Amygdala (tissue), 56 donors: ENCODE data around the gene C1orf185.
A peak's percentile ranks its signal among the peaks of the same experiment; 100 is the strongest.
"Not testable (repeated sequence)": the region's sequence is repeated elsewhere in the genome, so short reads cannot be mapped to it uniquely, and the experiment has no call there.

ENCODE experiments used
- DNase-seq, 56 donors: peaks; one replicate each; lab custom pipeline; 2025; lab: John Stamatoyannopoulos, UW

C1orf185 gene

DNA sequence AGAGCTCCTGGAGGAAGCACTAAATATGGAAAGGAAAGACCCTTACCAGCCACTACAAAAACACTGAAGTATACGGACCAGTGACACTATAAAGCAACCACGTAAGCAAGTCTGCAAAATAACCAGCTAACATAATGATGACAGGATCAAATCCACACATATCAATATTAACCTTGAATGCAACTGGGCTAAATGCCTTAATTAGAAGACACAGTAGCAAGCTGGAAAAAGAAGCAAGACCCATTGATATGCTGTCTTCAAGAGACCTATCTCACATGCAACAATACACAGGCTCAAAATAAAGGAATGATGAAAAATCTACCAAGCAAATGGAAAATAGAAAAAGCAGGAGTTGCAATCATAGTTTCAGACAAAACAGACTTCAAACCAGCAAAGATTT lies 31.0 kb downstream of the C1orf185 start:
- no peak for DNase-seq

DNA sequence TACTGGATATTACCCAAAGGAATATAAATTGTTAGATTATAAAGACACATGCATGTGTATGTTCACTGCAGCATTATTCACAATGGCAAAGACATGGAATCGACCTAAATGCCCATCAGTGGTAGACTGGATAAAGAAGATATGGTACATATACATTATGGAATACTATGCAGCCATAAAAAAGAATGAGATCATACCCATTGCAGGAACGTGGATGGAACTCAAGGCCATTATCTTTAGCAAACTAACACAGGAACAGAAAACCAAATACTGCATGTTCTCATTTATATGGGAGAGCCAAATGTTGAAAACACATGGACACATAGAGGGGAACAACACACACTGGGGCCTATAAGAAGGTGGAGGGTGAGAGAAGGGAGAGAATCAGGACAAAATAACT lies 35.7 kb downstream of the C1orf185 start:
- not testable (repeated sequence) for DNase-seq

DNA sequence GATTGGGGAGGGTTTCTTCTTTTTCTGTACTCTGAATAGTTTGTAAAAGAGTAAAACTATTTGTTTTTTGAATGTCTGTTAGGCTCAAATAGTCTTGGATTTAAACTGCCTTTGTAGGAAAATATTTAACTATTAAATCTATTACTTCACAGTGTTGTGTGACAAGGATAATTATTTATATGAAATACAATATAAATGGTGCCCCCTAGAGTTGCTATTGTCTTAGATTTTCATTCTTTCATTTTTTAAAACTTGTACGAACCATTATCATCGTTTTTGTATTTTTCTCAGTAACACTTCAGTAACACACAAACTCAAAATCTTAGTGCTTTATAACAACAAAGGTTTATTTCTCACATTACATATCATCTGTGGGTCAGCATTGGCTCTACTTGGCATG lies 37.4 kb downstream of the C1orf185 start:
- DNase-seq: no peak

DNA sequence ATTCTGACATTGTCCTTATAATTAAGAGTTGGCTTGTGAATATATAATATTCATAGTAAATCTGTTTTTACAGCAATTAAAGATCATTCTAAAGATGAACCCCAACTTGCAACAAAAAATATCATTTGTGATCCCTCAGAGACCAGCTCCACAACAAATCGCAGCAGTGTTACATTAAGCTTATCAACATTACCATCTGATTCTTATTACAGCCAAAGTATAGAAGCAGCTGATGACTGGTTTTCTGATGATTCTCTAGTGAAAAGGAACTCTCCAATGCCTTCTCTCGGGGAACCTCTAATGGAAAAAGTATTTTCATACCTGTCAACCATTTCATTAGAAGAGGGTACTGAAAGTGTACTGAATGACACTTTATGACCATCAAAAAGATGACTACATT lies 45.4 kb downstream of the C1orf185 start:
- no peak for DNase-seq

DNA sequence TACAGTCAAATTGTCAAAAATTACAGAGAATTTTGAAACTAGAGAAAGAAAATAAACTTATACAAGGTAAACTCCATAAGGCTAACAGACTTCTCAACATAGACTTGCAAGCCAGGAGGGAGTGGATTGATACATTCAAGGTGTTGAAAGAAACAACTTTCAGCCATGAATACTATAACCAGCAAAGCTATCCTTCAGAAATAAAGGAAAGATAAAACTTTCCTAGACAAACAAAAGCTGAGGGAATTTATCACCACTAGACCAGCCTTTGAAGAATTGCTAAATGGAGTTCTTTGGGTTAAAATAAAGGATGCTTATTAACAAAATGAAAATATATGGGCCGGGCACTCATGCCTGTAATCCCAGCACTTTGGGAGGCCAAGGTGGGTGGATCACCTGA lies 52.7 kb downstream of the C1orf185 start:
- no peak for DNase-seq

DNA sequence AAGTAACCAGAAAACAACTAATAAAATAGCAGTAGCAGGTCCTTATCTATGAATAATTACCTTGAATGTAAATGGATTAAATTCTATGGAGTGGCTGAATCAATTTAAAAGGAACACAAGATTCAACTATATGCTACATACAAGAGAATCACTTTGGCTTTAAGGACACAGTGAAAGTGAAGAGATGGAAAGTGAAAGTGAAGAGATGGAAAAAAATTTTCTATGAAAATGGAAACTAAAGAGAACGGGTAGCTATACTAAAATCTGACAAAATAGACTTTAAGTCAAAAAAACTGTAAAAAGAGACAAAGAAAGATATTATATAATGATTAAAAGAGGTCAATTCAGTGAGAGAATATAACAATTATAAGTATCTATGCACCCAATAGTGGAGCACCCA lies 54.7 kb downstream of the C1orf185 start:
- no peak for DNase-seq

DNA sequence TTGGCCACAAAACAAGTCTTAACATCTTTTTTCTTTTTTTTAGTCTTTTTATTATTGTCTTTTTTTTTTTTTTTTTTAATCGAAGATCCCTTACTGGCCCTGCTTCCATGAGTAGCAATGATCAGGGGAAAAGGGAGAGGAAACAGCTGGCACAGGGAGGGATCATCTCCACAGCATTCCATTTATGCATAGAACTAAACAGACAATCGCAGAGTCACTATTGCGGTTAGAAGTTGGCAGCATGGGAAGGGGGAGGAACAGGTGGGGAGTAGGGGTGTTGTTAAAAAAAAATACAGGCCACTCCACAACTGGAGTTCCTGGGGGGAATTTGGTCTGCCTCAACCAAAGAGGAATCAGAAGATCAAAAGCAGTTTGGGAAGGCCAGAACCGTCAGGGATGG lies 55.4 kb downstream of the C1orf185 start:
- no peak for DNase-seq

DNA sequence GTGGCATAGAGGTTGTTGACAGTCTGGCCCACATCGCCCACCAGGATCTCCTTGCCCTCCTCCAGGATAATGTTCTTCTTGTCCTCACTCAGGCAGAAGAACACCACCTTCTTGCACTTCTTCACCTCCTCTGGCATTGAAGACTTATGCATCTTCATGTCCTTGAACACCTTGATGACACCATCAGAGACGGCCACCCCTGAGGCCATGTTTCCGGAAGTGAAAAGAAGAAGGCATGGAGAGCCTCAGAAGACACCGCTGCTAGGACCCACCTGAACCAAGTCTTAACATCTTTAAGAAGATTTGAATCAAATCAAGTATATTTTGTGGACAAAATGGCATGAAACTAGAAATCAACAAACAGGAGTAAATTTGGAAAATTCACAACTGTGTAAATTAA lies 56.2 kb downstream of the C1orf185 start:
- no peak for DNase-seq

DNA sequence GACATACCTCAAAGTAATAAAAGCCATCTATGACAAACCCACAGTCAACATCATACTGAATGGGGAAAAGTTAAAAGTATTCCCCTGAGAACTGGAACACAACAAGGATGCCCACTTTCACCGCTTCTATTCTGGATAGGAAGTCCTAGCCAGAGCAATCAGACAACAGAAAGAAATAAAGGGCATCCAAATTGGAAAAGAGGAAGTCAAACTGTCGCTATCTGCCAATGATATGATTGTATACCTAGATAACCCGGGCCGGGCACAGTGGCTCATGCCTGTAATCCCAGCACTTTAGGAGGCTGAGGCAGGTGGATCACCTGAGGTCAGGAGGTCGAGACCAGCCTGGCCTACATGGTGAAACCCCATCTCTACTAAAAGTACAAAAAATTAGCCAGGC lies 60.5 kb downstream of the C1orf185 start:
- DNase-seq: not testable (repeated sequence)

DNA sequence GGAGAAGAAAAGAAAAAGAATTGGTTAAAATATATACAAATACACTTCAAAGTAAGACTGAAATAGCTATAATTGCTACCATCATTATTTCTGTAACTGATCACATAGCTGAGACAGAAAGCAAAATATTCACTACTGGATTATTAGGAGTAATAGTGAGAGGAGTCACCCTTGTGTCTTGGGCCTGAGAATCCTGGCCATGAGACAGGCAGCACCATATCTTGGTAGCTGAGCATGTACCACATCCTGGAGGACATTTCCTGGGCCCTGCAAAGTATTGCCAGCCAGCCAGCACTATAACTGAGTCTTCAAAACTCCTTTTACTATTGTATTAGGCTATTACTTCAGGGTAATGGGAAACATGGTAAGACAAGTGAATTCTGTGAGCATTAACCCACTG lies 63.5 kb downstream of the C1orf185 start:
- no peak for DNase-seq

DNA sequence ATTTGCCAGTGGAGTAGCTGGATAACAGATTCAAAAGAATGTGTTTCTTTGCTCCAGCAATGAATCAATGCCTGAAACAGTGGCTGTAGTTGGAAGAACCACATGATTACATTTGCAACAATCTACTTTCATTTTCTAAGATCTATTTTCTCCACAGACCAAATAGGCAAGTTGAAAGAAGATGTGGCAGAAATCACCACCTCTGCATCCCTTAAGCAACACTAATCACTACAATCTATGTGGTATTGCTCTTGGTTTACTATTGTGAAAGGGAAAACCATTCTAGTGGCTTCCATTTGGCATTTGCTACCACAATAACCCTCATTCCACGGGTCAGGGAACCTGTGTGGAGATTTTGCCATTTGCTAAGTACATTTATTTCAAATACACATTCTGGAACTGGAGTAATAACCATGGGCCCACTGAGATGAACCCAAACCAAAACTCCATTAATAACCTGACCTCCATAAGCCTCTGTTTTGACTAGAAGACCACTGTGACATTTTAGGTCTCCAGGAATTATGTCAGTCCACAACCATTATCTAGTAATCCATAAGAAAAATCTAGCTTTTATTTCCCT lies 66.3 kb downstream of the C1orf185 start:
- DNase-seq: no peak

DNA sequence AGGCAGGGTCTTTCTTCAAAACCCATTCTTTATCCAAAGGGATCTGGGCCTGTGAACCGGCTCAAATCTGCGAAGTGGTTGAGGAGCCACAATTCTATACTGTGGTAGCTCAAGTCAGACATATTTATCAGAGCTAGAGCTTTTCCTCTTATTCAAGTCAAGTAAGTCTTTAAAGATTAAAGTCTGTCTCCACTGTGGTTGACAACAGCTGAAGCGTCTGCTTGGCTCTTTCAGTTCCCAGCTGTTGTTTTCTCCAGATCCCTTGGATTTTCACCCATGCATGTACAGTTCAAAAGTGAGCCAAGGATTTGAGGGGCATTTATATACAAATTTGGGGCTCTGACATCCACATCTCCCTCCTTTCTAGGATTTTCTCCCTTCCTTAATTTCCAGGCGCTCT lies 66.9 kb downstream of the C1orf185 start:
- no peak for DNase-seq

DNA sequence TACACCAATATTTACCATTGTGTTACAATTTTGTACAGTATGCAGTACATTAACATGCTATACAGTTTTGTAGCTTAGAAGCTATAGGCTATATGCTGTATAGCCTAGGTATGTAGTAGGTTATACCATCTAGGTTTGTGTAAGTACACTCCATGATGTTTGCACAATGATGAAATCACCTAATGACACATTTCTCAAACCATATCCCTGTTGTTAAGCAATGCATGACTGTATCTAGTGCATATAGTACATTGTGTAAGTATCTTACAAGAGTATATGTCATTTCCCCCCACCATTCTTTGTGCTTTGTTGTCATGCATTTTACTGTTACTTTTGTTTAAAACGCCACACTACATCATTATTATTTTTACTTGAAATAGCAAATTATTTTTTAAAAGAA lies 68.3 kb downstream of the C1orf185 start:
- no peak for DNase-seq

DNA sequence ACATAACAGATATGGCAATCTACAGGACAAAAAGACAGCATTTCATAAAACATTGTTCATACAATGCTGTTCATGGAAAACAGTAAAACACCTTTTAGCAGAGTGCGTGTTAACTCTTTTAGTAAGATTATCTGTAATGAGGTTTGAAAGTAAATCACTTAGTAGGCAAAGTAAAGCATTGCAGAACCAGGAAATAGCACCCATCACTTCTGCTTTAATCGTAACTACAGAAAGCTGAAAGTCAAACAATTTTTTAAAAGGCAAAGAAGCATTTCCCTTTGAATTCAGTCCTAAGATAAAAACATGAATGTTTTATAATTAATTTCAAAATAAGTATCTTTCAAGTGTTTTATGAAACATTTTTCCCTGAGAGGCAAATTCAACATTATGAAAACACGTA lies 70.8 kb downstream of the C1orf185 start:
- no peak for DNase-seq

DNA sequence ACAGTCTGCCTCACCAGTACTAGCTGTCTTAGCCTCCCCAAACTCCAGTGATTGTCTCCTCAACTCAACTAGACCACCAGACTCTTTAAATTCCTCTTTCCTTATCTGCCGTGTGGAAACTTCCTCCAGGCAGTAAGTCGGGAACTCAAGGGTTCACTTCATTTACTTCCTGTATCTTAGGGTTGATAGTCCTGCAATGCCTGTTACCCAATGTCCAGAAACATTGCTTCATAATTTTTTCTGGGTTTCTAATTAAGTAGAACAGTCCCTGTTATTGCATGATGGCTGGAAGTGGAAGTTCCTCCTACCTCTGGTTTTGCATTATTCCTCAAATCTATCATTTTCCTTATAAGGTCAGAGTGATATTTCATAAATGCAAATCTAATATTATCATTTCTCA lies 73.2 kb downstream of the C1orf185 start:
- DNase-seq: no peak

DNA sequence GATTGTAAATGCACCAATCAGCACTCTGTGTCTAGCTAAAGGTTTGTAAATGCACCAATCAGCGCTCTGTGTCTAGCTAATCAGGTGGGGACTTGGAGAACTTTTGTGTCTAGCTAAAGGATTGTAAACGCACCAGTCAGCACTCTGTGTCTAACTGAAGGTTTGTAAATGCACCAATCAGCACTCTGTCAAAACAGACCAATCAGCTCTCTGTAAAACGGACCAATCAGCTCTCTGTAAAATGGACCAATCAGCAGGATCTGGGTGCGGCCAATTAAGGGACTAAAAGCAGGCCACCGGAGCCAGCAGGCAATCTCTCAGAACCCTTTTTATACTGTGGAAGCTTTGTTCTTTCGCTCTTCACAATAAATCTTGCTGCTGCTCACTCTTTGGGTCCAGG lies 76.0 kb downstream of the C1orf185 start:
- DNase-seq: not testable (repeated sequence)

DNA sequence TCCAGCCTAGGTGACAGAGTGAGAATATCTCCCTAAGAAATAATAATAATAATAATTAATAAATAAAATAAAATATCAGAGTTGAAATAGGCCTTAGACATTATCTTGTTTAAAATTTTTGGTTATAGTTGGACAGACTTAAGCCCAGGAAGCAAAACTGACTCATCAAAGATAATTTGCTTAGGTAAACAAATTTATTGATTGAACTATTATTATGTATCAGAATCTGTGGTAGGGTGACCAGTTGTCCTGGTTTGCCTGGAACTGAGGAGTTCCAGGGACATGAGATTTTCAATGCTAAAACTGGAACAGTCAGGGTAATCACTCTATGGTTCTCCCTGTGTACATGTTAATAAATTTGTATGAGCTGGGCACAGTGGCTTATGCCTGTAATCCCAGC lies 86.2 kb downstream of the C1orf185 start:
- no peak for DNase-seq

DNA sequence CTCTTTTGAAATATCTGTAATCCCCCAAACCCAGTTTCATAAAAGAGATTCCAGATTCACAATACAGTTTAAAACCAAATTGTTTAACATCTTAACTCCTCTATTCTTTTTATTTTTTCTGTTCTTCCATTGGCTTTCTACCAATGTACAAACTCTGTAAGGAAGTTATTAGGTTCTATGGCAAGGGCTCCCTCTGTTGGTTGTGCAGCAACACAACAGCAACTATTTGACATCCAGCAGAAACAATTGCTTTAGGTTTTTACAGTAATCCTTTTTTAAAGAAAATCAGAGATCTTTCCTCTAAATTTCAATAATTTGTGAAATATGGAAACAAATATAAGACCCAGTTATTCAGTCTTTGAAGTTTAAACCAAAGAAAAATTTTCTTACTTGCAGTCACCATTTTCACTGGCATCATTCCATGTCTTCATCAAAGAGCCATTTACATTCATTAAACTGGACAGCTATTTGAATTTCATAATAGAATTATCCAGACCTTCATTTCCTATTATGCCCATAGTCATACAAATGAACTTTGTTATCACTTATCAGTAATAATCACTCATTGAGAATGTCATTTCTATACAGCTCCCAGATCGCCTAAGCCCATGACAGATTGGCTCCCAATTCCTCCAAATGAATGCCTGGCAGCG lies 87.5 kb downstream of the C1orf185 start:
- DNase-seq: peak in 14 of 56 donors; percentile 0 to 51 (median 6)

DNA sequence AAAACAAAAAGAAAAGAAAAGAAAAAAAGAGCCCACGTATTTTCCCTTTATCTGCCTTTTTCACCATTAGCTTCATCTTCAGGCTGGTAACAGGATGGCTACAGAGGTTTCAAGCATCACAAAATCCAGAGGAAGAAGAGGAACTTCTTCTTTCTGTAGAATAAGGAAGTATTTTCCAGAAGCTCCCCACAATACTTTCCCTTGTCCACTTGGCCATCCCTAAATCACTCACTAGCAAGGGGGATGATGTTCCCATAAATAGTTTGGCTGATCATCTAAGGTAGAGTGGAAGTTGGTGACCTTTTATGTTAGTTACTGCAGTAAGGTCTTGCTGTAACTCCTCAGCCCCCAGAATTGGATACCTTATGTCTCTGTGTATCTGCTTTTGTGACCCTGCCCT lies 88.9 kb downstream of the C1orf185 start:
- no peak for DNase-seq

DNA sequence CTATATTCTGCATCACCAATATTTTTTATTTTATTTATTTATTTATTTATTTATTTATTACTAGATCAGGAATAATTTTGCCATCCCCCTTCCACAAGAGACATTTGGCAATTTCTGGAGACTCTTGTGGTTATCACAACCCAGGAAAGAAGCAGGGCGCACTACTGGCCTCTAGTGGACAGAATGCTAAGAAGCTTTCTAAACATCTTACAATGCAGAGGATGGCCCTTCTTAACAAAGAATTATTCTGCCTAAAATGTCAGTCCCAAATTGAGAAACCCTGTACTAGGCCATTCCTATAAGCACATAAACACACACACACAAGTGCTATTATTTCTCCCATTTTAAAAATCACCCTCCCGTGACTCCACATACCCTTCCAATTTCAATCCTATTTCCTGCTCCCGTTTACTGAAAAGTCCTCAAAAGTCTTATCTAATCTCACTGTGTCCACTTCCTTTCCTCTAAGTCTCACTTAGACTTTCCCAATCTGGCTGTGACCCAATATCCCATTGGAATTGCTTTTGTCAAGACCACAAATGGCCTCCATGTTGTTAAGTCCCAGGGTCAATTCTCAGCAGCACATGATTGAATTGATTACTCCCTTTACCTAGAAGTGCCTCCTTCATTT lies 90.3 kb downstream of the C1orf185 start:
- peak in 34 of 56 donors; percentile 0 to 72 (median 16) for DNase-seq

DNA sequence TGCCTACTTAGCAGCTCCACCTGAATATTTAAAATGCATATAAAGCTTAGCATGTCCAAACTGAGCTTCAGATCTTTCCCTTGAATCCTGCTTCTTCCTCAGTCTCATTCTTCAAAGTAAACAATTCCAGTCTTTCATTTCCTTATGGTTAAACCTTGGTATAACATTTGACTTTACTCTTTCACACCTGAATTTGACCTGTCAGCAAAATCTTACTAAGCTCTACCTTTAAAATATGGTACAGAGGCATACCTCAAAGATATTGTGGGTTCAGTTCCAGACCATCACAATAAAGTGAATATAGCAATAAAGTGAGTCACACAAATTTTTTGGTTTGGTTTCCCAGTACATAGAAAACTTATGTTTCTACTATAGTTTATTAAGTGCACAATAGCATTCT lies 91.5 kb downstream of the C1orf185 start:
- DNase-seq: no peak
